ENCODE measurements around the gene TMEM135. TPM values are rescaled to one million over a fixed set of nuclear protein-coding genes. Genes with fewer than 3 reads are reported as not detected.

TMEM135 gene
- total RNA-seq, 2 experiments from 2014 or later: 14.1 to 15.6 TPM

- no peak for TF ChIP-seq CTCF (IDR thresholded peaks at IDR 0.05)
- POLR2A ChIA-PET: no interaction called here
- Mint-ChIP-seq H3K4me3 (no peak overlapping the region), H3K36me3 (ENCODE audit: low read depth) (no peaks in the 10 kb centered on the region), H3K27me3 (no peaks in the 10 kb centered on the region), H3K27ac (no peak overlapping the region), H3K9me3 (peaks cover 13% of the 10 kb centered on the region), H3K4me1 (ENCODE audit: low read depth) (no peaks in the 10 kb centered on the region)
- peaks cover 5 to 12% of the 10 kb centered on the region in 2 experiments for H3K9me3 ChIP-seq (ENCODE audit: control insufficient read depth in 1 of 2, insufficient read depth in 1 of 2, low read length in 2 of 2)
- H3K4me3 ChIP-seq (ENCODE audit: low read length): no peak overlapping the region
- no peaks in the 10 kb centered on the region for H3K27me3 ChIP-seq (ENCODE audit: control insufficient read depth in 1 of 2, insufficient read depth in 2 of 2, low read length in 2 of 2)
- H3K4me1 ChIP-seq (ENCODE audit: insufficient read depth, low read length): no peaks in the 10 kb centered on the region
- CTCF ChIA-PET: no interaction called here
- no peak overlapping the region for H3K27ac ChIP-seq (ENCODE audit: low read depth in 1 of 2, low read length in 2 of 2)
- no peak for DNase-seq
- no peak for ATAC-seq (ENCODE audit: poor library complexity)
- intact Hi-C loops (cut with DNase I, micrococcal nuclease): no loop called here
- H3K36me3 ChIP-seq (ENCODE audit: insufficient read depth, low read length): no peaks in the 10 kb centered on the region
Observed at GRCh38 chr11:87338046-87338639, 300.4 kb downstream of the TMEM135 start.

- no peak overlapping the region for H3K27ac ChIP-seq (ENCODE audit: low read depth in 1 of 2, low read length in 2 of 2)
- no peaks in the 10 kb centered on the region for H3K4me1 ChIP-seq (ENCODE audit: insufficient read depth, low read length)
- no peak overlapping the region for H3K4me3 ChIP-seq (ENCODE audit: low read length)
- ATAC-seq (ENCODE audit: poor library complexity) (no peak), DNase-seq (no peak)
- ChIA-PET CTCF (no interaction called here), POLR2A (no interaction called here)
- Mint-ChIP-seq H3K27me3 (no peaks in the 10 kb centered on the region), H3K9me3 (peaks cover 13% of the 10 kb centered on the region), H3K4me1 (ENCODE audit: low read depth) (no peaks in the 10 kb centered on the region), H3K27ac (no peak overlapping the region), H3K36me3 (ENCODE audit: low read depth) (no peaks in the 10 kb centered on the region), H3K4me3 (no peak overlapping the region)
- no peaks in the 10 kb centered on the region for H3K36me3 ChIP-seq (ENCODE audit: insufficient read depth, low read length)
- intact Hi-C loops (cut with DNase I, micrococcal nuclease): no loop called here
- peaks cover 5 to 12% of the 10 kb centered on the region in 2 experiments for H3K9me3 ChIP-seq (ENCODE audit: control insufficient read depth in 1 of 2, insufficient read depth in 1 of 2, low read length in 2 of 2)
- TF ChIP-seq CTCF (IDR thresholded peaks at IDR 0.05): no peak
- no peaks in the 10 kb centered on the region for H3K27me3 ChIP-seq (ENCODE audit: control insufficient read depth in 1 of 2, insufficient read depth in 2 of 2, low read length in 2 of 2)
Observed at GRCh38 chr11:87339416-87339815, 301.7 kb downstream of the TMEM135 start.

- no peaks in the 10 kb centered on the region for H3K27me3 ChIP-seq (ENCODE audit: control insufficient read depth in 1 of 2, insufficient read depth in 2 of 2, low read length in 2 of 2)
- no peaks in the 10 kb centered on the region for H3K9me3 ChIP-seq (ENCODE audit: control insufficient read depth in 1 of 2, insufficient read depth in 1 of 2, low read length in 2 of 2)
- peaks cover 1% of the 10 kb centered on the region for H3K4me1 Mint-ChIP-seq (ENCODE audit: low read depth)
- H3K4me1 ChIP-seq (ENCODE audit: insufficient read depth, low read length): peaks cover under 1% of the 10 kb centered on the region
- H3K9me3 Mint-ChIP-seq: no peaks in the 10 kb centered on the region
- H3K36me3 ChIP-seq (ENCODE audit: insufficient read depth, low read length): no peaks in the 10 kb centered on the region
- no peak overlapping the region for H3K27ac ChIP-seq (ENCODE audit: low read depth in 1 of 2, low read length in 2 of 2)
- H3K27me3 Mint-ChIP-seq: peaks cover 3% of the 10 kb centered on the region
- no peaks in the 10 kb centered on the region for H3K36me3 Mint-ChIP-seq (ENCODE audit: low read depth)
- ChIA-PET CTCF (no interaction called here), POLR2A (no interaction called here)
- no peak overlapping the region for H3K4me3 Mint-ChIP-seq
- ATAC-seq (ENCODE audit: poor library complexity) (no peak), DNase-seq (no peak)
- no peak overlapping the region for H3K4me3 ChIP-seq (ENCODE audit: low read length)
- H3K27ac Mint-ChIP-seq: no peak overlapping the region
- TF ChIP-seq CTCF (IDR thresholded peaks at IDR 0.05): no peak
- intact Hi-C loops (cut with DNase I, micrococcal nuclease): no loop called here
Observed at GRCh38 chr11:87347441-87347840, 309.7 kb downstream of the TMEM135 start.
